MG63 (cell line): ENCODE data around the gene WNT10A. TPM values are rescaled to one million over a fixed set of nuclear protein-coding genes. Genes with fewer than 3 reads are reported as not detected.

Experiments used
- DNase-seq: peaks from one replicate; pipeline ENCODE4 v3.0.0-alpha.2; 2020
- H3K27me3 ChIP-seq: fragments of 250-450 bp; sonication (Bioruptor Pico); 2 replicates; pipeline ENCODE4 v1.5.1; 2020; ENCODE audit warnings: mild to moderate bottlenecking, moderate library complexity
- H3K36me3 ChIP-seq: fragments of 250-450 bp; sonication (Bioruptor Pico); 2 replicates; pipeline ENCODE4 v1.5.1; 2020; ENCODE audit warnings: mild to moderate bottlenecking, moderate library complexity
- H3K4me3 ChIP-seq: fragments of 250-450 bp; sonication (Bioruptor Pico); 2 replicates; pipeline ENCODE4 v1.5.1; 2020; ENCODE audit warnings: mild to moderate bottlenecking, moderate library complexity
- H3K9me3 ChIP-seq: fragments of 250-450 bp; sonication (Bioruptor Pico); 2 replicates; pipeline ENCODE4 v1.5.1; 2020; ENCODE audit warnings: mild to moderate bottlenecking, moderate library complexity
- total RNA-seq: library from RNA; depleted of rRNA; stranded (reverse); fragments of >200 nt; shearing (Covaris generic); gene quantifications from 2 replicates; pipeline ENCODE4 v1.2.3, GENCODE V29; 2014; ENCODE audit warnings: low replicate concordance

Gene WNT10A
- total RNA-seq, 1 experiment from 2014 or later = not detected

GRCh38 chr2:218882866-218883366 is 2.3 kb downstream of the WNT10A start:
- no peak overlapping the region for H3K4me3 ChIP-seq
- no peaks in the 10 kb centered on the region for H3K27me3 ChIP-seq

DNA sequence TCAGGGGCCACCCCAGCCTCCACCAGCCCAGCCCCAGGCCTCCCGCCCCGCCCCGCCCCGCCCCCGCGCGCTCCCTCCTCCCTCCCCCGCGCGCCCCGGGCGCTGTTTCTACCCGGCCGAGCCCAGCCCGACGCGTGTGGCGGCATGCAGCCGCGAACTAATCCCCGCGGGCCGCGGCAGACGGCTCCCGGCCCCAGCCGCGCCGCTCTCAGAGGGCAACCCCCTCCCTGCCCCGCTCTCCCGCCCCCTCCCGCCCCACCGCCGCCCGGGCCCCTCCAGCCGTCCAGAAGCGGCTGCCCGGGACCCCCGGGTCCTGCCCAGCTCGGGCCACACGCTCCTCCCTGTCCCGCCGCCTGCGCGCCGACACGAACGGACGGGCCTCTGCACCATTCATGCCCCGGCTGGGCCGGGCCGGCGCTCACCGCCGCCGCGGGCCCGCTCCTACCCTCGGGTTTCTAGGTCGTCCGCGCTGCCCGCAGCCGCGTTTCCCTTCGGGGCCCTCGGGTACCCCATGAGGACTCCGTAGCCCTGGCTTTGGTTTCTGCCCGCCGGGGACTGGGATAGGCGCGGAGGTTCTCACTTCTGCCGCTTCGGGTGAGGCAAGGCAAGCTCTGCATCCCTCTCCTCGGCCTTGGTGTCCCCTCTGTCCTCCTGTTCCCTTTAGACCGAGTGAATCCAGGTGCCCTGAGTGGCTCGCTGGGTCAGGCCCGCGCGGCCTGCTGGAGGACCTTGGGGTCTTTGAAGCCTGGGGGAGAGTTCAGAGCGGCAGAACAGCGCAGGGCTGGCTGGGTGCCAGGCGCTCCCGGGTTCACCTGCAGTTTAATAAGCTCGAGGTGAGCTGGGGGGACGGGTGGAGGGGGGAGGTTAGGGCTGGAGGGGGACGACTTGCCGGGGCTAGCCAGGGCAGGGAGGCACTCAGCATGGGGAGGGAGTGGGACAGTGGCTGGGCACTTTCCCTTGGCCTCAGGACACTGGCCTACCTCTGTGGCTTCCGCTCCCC is 3.1 kb downstream of the WNT10A start:
- no peaks in the 10 kb centered on the region for H3K9me3 ChIP-seq
- no peak for DNase-seq
- H3K27me3 ChIP-seq = no peaks in the 10 kb centered on the region
- no peaks in the 10 kb centered on the region for H3K36me3 ChIP-seq
- no peak overlapping the region for H3K4me3 ChIP-seq

More at GRCh38 chr2:218882866-218883366, 2.3 kb downstream of the WNT10A start:
- Histone ChIP-seq H3K36me3 (no peaks in the 10 kb centered on the region), H3K9me3 (no peaks in the 10 kb centered on the region)
- DNase-seq = no peak

- H3K4me3 ChIP-seq = no peak overlapping the region
- H3K36me3 ChIP-seq = no peaks in the 10 kb centered on the region
- no peaks in the 10 kb centered on the region for H3K9me3 ChIP-seq
- no peak for DNase-seq
- no peaks in the 10 kb centered on the region for H3K27me3 ChIP-seq
These were observed 3.9 kb downstream of the WNT10A start for GRCh38 chr2:218884519-218884918.

DNA sequence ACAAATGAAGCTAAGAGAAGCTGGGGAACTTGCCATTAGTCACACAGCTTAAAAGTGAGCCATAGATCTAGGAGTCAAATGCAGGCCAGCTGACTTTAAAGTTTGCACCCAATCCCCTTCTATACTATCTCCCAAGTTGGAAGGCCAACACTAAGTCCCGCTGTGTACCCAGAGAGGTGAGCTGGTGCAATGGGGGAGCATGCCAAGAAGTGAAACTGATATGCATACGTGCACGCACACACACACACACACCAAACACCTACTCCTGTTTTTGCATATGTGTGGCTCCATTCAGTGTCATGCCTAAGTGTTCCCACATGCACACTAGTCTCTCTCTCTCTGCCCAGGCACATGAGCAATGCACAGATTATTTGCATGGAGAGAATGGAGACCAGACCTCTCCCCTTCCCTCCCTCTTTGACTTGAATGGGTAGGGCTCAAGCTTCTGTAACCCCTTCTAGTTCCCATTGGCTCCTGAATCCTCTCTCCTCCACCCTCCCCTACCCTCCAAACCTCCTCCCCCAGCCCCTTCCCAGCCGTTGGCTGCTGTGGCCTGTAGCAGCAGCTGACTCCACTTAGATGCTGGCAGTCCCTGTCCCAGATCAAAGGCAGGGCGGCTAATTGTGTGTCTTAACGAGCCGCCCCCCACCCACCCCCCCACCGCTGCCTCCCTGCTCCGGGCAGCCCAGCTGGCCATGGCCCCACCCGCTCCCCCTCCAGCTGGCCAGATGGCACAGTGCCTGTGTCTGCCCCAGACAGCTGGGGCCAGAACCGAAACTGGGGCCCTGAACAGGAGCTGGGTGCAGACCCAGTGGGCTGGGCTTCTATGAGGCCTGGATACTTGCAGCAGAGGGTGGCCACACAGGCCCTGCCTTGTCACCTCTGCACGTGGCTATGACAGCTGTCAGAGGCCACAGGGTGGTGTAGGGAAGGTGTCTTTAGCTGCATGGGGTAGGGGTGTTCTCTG is 5.6 kb downstream of the WNT10A start:
- no peaks in the 10 kb centered on the region for H3K27me3 ChIP-seq
- H3K9me3 ChIP-seq = no peaks in the 10 kb centered on the region
- no peak for DNase-seq
- H3K36me3 ChIP-seq = no peaks in the 10 kb centered on the region
- no peak overlapping the region for H3K4me3 ChIP-seq

- Histone ChIP-seq H3K27me3 (no peaks in the 10 kb centered on the region), H3K9me3 (no peaks in the 10 kb centered on the region), H3K36me3 (no peaks in the 10 kb centered on the region), H3K4me3 (no peak overlapping the region)
- no peak for DNase-seq
These were observed 6.4 kb downstream of the WNT10A start for GRCh38 chr2:218887079-218887478.

GRCh38 chr2:218888341-218888740 is 7.7 kb downstream of the WNT10A start:
- no peaks in the 10 kb centered on the region for H3K9me3 ChIP-seq
- no peak for DNase-seq
- no peaks in the 10 kb centered on the region for H3K36me3 ChIP-seq
- no peaks in the 10 kb centered on the region for H3K27me3 ChIP-seq
- no peak overlapping the region for H3K4me3 ChIP-seq

GRCh38 chr2:218889937-218890336 is 9.3 kb downstream of the WNT10A start:
- Histone ChIP-seq H3K27me3 (no peaks in the 10 kb centered on the region), H3K4me3 (no peak overlapping the region), H3K36me3 (no peaks in the 10 kb centered on the region), H3K9me3 (no peaks in the 10 kb centered on the region)
- no peak for DNase-seq

GRCh38 chr2:218890369-218890768 is 9.7 kb downstream of the WNT10A start:
- Histone ChIP-seq H3K36me3 (no peaks in the 10 kb centered on the region), H3K4me3 (no peak overlapping the region), H3K9me3 (no peaks in the 10 kb centered on the region), H3K27me3 (no peaks in the 10 kb centered on the region)
- no peak for DNase-seq

DNA sequence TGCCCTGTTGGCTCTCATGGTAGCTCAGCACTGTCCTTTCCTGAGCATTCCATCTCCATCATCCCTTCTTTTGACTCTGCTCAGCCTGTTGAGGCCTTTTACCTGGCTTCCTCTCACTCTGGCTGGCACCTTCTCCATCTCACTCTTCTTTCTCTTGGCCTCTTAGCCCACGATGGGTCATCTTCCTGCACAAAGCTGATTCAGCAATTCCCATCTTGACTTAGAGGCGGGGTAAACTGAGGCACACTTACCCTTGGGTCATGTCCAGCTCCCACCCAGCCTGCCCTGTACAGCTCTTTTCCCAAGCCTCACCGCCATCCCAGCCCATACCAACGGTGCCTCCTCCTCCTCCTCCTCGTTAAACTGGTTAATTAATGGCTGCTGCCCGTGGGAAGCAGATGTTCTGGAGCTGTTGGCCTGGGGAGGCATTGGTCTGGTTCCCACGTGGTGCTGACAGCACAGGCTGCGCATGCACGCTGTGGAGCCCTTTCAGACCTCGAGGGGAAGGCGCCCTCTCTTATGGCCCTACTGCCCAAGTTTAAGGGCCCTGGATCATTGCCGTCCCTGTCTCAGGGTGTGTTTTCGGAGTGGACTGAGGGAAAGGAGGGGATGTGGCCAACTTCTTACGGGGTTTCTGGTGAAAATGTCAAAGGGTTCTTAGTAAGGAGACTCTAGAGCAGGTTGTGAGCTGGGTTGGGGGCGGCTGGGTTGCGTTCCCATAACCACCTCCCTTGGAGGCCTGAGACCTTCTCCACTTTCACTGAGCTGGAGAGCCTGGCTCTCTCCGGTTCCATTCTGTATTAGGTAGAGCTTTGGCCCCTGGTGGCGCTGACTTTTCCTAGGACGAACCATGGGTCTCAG is 10.9 kb downstream of the WNT10A start:
- Histone ChIP-seq H3K36me3 (no peaks in the 10 kb centered on the region), H3K27me3 (no peaks in the 10 kb centered on the region), H3K4me3 (no peak overlapping the region), H3K9me3 (no peaks in the 10 kb centered on the region)
- DNase-seq = no peak

GRCh38 chr2:218892693-218893348 is 12.2 kb downstream of the WNT10A start:
- H3K36me3 ChIP-seq = no peaks in the 10 kb centered on the region
- peaks cover under 1% of the 10 kb centered on the region; the same call in 1 of the 2 replicates for H3K27me3 ChIP-seq
- peak overlapping the region; percentile 25; the same call in 1 of the 2 replicates for H3K4me3 ChIP-seq
- DNase-seq = peak; percentile 71
- H3K9me3 ChIP-seq = no peaks in the 10 kb centered on the region

DNA sequence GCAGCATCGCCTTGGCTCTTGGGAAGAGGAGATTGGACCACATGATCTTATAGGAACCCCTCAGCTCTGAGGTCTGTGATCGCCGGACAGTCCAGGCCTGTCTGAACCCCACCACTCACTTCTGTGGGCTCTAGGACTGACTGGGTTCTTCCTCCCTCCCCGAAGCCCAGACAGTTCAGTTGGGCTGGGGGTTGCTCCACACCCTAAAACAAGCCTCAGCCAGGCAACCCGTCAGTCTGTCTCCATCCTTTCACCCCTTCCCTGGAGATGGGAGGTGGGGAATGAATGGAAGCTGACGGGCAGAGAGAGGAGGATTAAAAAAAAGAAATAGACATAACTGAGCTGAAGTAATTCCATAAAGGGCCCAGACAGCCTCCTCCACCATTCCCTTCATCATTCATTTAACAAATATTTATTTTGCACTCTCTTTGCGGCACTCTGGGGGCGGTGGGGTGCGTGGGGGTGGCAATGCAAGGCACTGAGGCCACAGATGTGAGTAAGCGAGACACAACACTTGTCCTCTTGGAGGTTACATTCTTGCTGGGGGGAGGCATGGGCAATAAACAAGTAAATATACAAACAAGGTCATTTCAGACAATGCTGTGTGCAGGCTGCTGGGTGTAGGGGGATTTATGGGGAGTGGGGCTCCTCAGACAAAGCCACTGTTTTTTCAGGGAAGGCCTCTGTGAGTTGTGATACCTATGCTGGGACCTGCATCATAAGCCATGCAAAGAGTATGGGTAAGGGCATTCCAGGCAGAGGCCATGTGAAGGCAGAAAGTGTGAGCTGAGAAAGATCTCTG is 12.9 kb downstream of the WNT10A start:
- H3K4me3 ChIP-seq = 0 out of 2 replicates have a peak overlapping the region, but pooled peaks have one; percentile 25

DNA sequence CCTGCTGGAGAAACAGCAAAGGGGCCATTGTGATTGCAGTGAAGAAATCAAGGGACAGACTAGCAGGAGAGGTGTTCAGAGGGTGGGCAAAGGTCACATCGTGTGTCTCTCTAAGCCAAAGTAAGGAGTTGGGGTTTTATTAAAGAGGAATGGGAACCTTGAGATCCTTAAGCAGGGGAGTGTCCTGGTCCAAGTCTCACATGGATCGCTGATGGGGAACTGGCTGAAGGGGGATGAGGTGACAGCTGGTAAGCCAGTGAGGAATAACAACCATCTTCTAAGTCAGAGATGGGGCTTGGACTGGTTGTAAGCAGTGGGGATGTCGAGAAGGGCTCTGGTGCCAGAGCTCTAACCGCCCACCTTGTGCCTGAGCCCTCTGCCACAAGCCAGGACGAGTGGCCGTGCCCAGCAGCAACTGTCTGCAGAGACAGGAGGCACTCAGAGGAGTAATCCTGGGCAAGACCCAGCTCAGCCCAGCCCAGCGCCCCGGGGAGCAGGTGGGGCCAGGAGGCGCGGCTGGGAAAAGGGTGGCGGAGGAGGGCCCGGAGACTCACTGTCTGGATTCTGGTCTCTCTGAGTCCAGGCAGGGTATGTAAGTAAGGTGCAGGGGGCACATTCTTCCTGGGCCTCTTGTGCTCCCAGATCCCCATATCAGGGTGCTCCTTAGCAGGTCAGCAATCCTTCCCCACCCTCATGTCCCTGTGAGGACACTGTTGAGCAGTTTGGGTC is 13.7 kb downstream of the WNT10A start:
- no peak for DNase-seq
- Histone ChIP-seq H3K27me3 (peaks cover 11% of the 10 kb centered on the region), H3K9me3 (no peaks in the 10 kb centered on the region), H3K36me3 (no peaks in the 10 kb centered on the region), H3K4me3 (no peak overlapping the region)

More for the DNA sequence above, 12.9 kb downstream of the WNT10A start:
- H3K9me3 ChIP-seq = no peaks in the 10 kb centered on the region
- DNase-seq = no peak
- no peaks in the 10 kb centered on the region for H3K36me3 ChIP-seq
- H3K27me3 ChIP-seq = peaks cover 5% of the 10 kb centered on the region; the same call in 1 of the 2 replicates

DNA sequence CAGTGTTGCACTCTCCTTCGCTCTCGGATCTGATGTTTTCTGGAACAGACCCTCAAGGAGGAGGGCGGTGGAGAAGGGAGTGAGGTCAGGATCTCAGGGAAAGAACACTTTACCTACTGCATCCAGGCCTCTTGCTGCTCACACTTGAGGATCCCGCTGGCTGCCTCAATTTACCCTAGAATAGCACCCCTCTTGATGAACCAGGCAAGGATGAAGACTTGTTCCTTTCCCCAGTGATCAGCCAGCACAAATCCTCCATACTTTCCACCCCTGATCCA is 14.2 kb downstream of the WNT10A start:
- Histone ChIP-seq H3K36me3 (no peaks in the 10 kb centered on the region), H3K4me3 (no peak overlapping the region), H3K27me3 (peaks cover 11% of the 10 kb centered on the region), H3K9me3 (no peaks in the 10 kb centered on the region)
- no peak for DNase-seq

DNA sequence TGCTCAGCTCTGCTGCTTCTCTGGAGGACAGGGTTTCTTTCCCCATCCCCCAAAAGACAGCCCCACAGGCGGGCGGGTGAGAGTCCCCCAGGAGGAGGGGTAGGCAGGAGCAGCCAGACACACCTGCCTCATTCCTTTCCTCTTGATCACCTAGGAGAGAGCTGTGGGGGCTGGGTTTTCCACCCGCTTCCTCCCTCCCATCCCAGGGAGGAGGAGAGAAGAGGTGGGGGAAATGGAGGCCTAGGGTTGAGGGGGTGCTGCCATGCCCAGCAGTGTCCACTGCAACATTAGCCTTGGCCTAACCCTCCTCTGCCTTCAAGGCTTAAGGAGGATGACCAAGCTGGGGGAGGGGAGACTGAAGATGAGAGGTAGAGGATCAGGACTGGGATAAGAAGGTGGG is 14.7 kb downstream of the WNT10A start:
- Histone ChIP-seq H3K9me3 (no peaks in the 10 kb centered on the region), H3K4me3 (no peak overlapping the region), H3K36me3 (no peaks in the 10 kb centered on the region), H3K27me3 (peaks cover 11% of the 10 kb centered on the region)
- DNase-seq = no peak
